Activated T-cell treated with anti-CD3 and anti-CD28 coated beads for 1 hour (primary cell): ENCODE data around the gene CD81.
A peak's percentile ranks its signal among the peaks of the same experiment; 100 is the strongest.
"Not testable (repeated sequence)": the region's sequence is repeated elsewhere in the genome, so short reads cannot be mapped to it uniquely, and the experiment has no call there.

Source experiments
- DNase-seq: peaks from one replicate; pipeline ENCODE4 v3.0.0-alpha.2; 2020; ENCODE audit warnings: low read depth

Gene CD81

GRCh38 chr11:2376751-2377451, at the start of gene CD81:
CD81 (plus strand) TSS chr11:2377310; CDS start chr11:2377550, 240 bp downstream.
- DNase-seq, result peak; percentile 66

GRCh38 chr11:2328021-2328420, 49.1 kb upstream of the CD81 start:
- no peak for DNase-seq

GRCh38 chr11:2328656-2329354, 48.3 kb upstream of the CD81 start:
- DNase-seq, result no peak

- no peak for DNase-seq
These were observed 47.6 kb upstream of the CD81 start for GRCh38 chr11:2329551-2329950.

- no peak for DNase-seq
These were observed 46.4 kb upstream of the CD81 start for GRCh38 chr11:2330696-2331095.

GRCh38 chr11:2331404-2331803, 45.7 kb upstream of the CD81 start:
- DNase-seq, result no peak

- DNase-seq, result not testable (repeated sequence)
These were observed 44.5 kb upstream of the CD81 start for GRCh38 chr11:2332569-2332968.

- not testable (repeated sequence) for DNase-seq
These were observed 43.5 kb upstream of the CD81 start for GRCh38 chr11:2333486-2334205.

- DNase-seq, result not testable (repeated sequence)
These were observed 41.8 kb upstream of the CD81 start for GRCh38 chr11:2335286-2335685.

GRCh38 chr11:2338760-2339159, 38.4 kb upstream of the CD81 start:
- DNase-seq, result not testable (repeated sequence)

- no peak for DNase-seq
These were observed 34.6 kb upstream of the CD81 start for GRCh38 chr11:2342557-2342956.

- no peak for DNase-seq
These were observed 34.1 kb upstream of the CD81 start for GRCh38 chr11:2342981-2343380.

- DNase-seq, result no peak
These were observed 33.6 kb upstream of the CD81 start for GRCh38 chr11:2343502-2343901.

GRCh38 chr11:2345050-2345449, 32.1 kb upstream of the CD81 start:
- no peak for DNase-seq

- DNase-seq, result no peak
These were observed 31.1 kb upstream of the CD81 start for GRCh38 chr11:2346014-2346413.

GRCh38 chr11:2346586-2347307, 30.4 kb upstream of the CD81 start:
- DNase-seq, result no peak

GRCh38 chr11:2347308-2347830, 29.7 kb upstream of the CD81 start:
- DNase-seq, result no peak

GRCh38 chr11:2348986-2349385, 28.1 kb upstream of the CD81 start:
- no peak for DNase-seq

GRCh38 chr11:2351701-2352100, 25.4 kb upstream of the CD81 start:
- no peak for DNase-seq

- DNase-seq, result no peak
These were observed 24.7 kb upstream of the CD81 start for GRCh38 chr11:2352420-2352819.

- DNase-seq, result no peak
These were observed 22.0 kb upstream of the CD81 start for GRCh38 chr11:2355000-2355644.

GRCh38 chr11:2357246-2357645, 19.9 kb upstream of the CD81 start:
- DNase-seq, result no peak
